Astrocyte (in vitro differentiated cells and primary cell): ENCODE results near the gene CRADD. TPM values are rescaled to one million over a fixed set of nuclear protein-coding genes. Genes with fewer than 3 reads are reported as not detected.

Experiments used
- DNase-seq: peaks from one replicate; pipeline ENCODE4 v3.0.0-alpha.2; 2010; ENCODE audit warnings: low read depth
- FAIRE-seq: peaks from 2 replicates; lab custom pipeline; 2011; peaks lifted over from hg19 to GRCh38; lab: Jason Lieb, UNC
- H2AFZ ChIP-seq: 2 replicates; pipeline ENCODE4 v1.6.0; 2012; ENCODE audit warnings: low read depth, low read length, inconsistent platforms
- H3K27ac ChIP-seq: 2 replicates; pipeline ENCODE4 v1.5.1; 2011; ENCODE audit warnings: low read depth, low read length, inconsistent platforms
- H3K27me3 ChIP-seq: 2 replicates; pipeline ENCODE4 v1.6.0; 2011; ENCODE audit warnings: low read length, inconsistent platforms; ENCODE audit not compliant: insufficient read depth
- H3K36me3 ChIP-seq: 2 replicates; pipeline ENCODE4 v1.5.1; 2011; ENCODE audit warnings: low read length, inconsistent platforms; ENCODE audit not compliant: insufficient read depth
- H3K4me1 ChIP-seq: 2 replicates; pipeline ENCODE4 v1.5.1; 2011; ENCODE audit warnings: low read length, inconsistent platforms; ENCODE audit not compliant: insufficient read depth
- H3K4me2 ChIP-seq: 2 replicates; pipeline ENCODE4 v1.6.0; 2012; ENCODE audit warnings: low read length, inconsistent platforms
- H3K4me3 ChIP-seq: 2 replicates; pipeline ENCODE4 v1.5.1; 2011; ENCODE audit warnings: low read depth, mild to moderate bottlenecking, low read length, inconsistent platforms; ENCODE audit not compliant: insufficient read depth
- H3K79me2 ChIP-seq: 2 replicates; pipeline ENCODE4 v1.6.0; 2012; ENCODE audit warnings: mild to moderate bottlenecking, low read length, inconsistent platforms; ENCODE audit not compliant: insufficient read depth
- H3K9ac ChIP-seq: 2 replicates; pipeline ENCODE4 v1.6.0; 2012; ENCODE audit warnings: mild to moderate bottlenecking, low read length, inconsistent platforms
- H3K9me3 ChIP-seq: 2 replicates; pipeline ENCODE4 v1.5.1; 2012; ENCODE audit warnings: low read depth, mild to moderate bottlenecking, low read length, inconsistent platforms; ENCODE audit not compliant: insufficient read depth
- H4K20me1 ChIP-seq: 2 replicates; pipeline ENCODE4 v1.6.0; 2012; ENCODE audit warnings: low read length, inconsistent platforms; ENCODE audit not compliant: insufficient read depth
- H3K27ac Mint-ChIP-seq: one replicate; pipeline ENCODE4 v1.8.0; 2021; ENCODE audit warnings: mild to moderate bottlenecking, mixed read lengths; ENCODE audit not compliant: unreplicated experiment
- H3K27me3 Mint-ChIP-seq: one replicate; pipeline ENCODE4 v1.8.0; 2021; ENCODE audit warnings: low read depth, mixed read lengths; ENCODE audit not compliant: unreplicated experiment
- H3K36me3 Mint-ChIP-seq: one replicate; pipeline ENCODE4 v1.8.0; 2021; ENCODE audit warnings: low read depth, mixed read lengths; ENCODE audit not compliant: unreplicated experiment
- H3K4me1 Mint-ChIP-seq: one replicate; pipeline ENCODE4 v1.8.0; 2021; ENCODE audit warnings: low read depth, mixed read lengths; ENCODE audit not compliant: unreplicated experiment
- H3K4me3 Mint-ChIP-seq: one replicate; pipeline ENCODE4 v1.8.0; 2021; ENCODE audit warnings: mild to moderate bottlenecking, moderate library complexity, mixed read lengths; ENCODE audit not compliant: unreplicated experiment
- H3K9me3 Mint-ChIP-seq: one replicate; pipeline ENCODE4 v1.8.0; 2021; ENCODE audit warnings: mild to moderate bottlenecking, mixed read lengths; ENCODE audit not compliant: unreplicated experiment
- EZH2 ChIP-seq: IDR thresholded peaks from 2 replicates; pipeline ENCODE4 v1.6.1; 2012; ENCODE audit warnings: mild to moderate bottlenecking, low read length, inconsistent platforms; ENCODE audit not compliant: insufficient read depth
- total RNA-seq: library from RNA; stranded (reverse); gene quantifications from 2 replicates; pipeline ENCODE4 v1.2.1, GENCODE V29; 2021
- TF ChIP-seq, protein P1 (sequence below): IDR thresholded peaks from 2 replicates; pipeline ENCODE4 v1.5.1; 2011; ENCODE audit warnings: low read depth, mild to moderate bottlenecking, inconsistent platforms, low read length, moderate library complexity; ENCODE audit not compliant: insufficient read depth

CRADD gene
- total RNA-seq, 1 donor from 2014 or later: 8.8 TPM

DNA sequence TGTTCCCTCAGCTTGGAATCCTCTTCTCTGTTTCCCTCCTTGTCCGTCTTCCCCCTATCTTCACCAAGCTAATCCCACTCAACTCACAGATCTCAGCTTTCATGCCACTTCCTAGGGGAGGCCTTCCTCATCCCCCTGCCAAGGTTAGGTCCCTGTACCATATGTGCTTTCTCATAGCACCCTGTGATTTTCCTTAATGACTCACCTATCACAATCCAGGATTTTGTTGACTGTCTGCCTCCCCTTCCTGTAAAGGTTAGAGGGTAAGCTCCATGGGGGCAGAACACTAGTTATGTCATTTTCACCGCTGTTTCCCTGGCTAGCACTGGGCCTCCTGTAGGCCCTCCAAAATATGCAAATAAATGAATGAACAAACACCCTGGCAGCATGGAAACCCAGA lies 57.6 kb downstream of the CRADD start:
- Histone ChIP-seq H2AFZ (no peak overlapping the region), H3K4me1 (no peaks in the 10 kb centered on the region), H3K36me3 (no peaks in the 10 kb centered on the region), H4K20me1 (no peaks in the 10 kb centered on the region), H3K79me2 (no peaks in the 10 kb centered on the region), H3K4me3 (no peak overlapping the region), H3K4me2 (no peak overlapping the region), H3K27ac (no peak overlapping the region), H3K9ac (no peak overlapping the region), H3K9me3 (no peaks in the 10 kb centered on the region), H3K27me3 (no peaks in the 10 kb centered on the region)
- H3K4me3 Mint-ChIP-seq: no peak overlapping the region
- H3K27me3 Mint-ChIP-seq: peaks cover 4% of the 10 kb centered on the region
- FAIRE-seq (no peak), DNase-seq (no peak)
- no peak overlapping the region for H3K27ac Mint-ChIP-seq
- no peaks in the 10 kb centered on the region for H3K4me1 Mint-ChIP-seq
- peaks cover 3% of the 10 kb centered on the region for H3K9me3 Mint-ChIP-seq
- H3K36me3 Mint-ChIP-seq: no peaks in the 10 kb centered on the region
- TF ChIP-seq, protein P1, sequence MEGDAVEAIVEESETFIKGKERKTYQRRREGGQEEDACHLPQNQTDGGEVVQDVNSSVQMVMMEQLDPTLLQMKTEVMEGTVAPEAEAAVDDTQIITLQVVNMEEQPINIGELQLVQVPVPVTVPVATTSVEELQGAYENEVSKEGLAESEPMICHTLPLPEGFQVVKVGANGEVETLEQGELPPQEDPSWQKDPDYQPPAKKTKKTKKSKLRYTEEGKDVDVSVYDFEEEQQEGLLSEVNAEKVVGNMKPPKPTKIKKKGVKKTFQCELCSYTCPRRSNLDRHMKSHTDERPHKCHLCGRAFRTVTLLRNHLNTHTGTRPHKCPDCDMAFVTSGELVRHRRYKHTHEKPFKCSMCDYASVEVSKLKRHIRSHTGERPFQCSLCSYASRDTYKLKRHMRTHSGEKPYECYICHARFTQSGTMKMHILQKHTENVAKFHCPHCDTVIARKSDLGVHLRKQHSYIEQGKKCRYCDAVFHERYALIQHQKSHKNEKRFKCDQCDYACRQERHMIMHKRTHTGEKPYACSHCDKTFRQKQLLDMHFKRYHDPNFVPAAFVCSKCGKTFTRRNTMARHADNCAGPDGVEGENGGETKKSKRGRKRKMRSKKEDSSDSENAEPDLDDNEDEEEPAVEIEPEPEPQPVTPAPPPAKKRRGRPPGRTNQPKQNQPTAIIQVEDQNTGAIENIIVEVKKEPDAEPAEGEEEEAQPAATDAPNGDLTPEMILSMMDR: no peak
- TF ChIP-seq EZH2: no peak

DNA sequence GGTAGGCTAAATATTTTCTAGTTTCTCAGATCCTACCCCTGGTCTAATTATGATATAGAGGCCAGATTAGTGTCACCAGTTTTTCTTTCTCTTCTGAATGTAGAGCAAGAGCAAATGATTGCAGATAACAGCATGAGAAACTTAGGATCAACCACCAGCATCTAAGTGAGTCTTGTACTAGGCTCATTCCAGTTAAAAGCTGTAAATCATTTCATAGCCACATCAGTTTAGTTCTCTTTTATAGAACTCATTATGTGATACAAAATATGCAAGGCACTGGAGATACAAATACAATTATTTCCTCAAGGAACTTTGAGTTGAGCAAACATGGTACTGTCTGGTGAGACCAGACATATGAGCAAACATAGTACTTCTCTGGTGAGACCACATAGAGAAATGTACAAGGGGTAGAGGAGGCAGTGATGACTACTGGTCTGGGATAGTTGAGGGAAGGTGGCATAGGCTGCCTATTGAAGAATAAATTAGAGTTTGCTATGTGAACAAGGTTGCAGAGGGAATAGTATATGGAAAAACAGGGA lies 59.5 kb downstream of the CRADD start:
- H3K4me1 ChIP-seq: peaks cover 5% of the 10 kb centered on the region
- no peaks in the 10 kb centered on the region for H3K9me3 ChIP-seq
- no peaks in the 10 kb centered on the region for H3K79me2 ChIP-seq
- peaks cover 4% of the 10 kb centered on the region for H3K27me3 Mint-ChIP-seq
- H3K36me3 ChIP-seq: no peaks in the 10 kb centered on the region
- DNase-seq (no peak), FAIRE-seq (no peak)
- no peak overlapping the region for H2AFZ ChIP-seq
- no peak overlapping the region for H3K9ac ChIP-seq
- no peak overlapping the region for H3K4me3 Mint-ChIP-seq
- H3K4me1 Mint-ChIP-seq: peaks cover 2% of the 10 kb centered on the region
- no peak overlapping the region for H3K27ac Mint-ChIP-seq
- no peaks in the 10 kb centered on the region for H4K20me1 ChIP-seq
- H3K9me3 Mint-ChIP-seq: peaks cover 3% of the 10 kb centered on the region
- H3K36me3 Mint-ChIP-seq: no peaks in the 10 kb centered on the region
- no peak overlapping the region for H3K4me2 ChIP-seq
- H3K4me3 ChIP-seq: no peak overlapping the region
- H3K27me3 ChIP-seq: no peaks in the 10 kb centered on the region
- no peak overlapping the region for H3K27ac ChIP-seq
- TF ChIP-seq EZH2: no peak
- TF ChIP-seq, protein P1: no peak

DNA sequence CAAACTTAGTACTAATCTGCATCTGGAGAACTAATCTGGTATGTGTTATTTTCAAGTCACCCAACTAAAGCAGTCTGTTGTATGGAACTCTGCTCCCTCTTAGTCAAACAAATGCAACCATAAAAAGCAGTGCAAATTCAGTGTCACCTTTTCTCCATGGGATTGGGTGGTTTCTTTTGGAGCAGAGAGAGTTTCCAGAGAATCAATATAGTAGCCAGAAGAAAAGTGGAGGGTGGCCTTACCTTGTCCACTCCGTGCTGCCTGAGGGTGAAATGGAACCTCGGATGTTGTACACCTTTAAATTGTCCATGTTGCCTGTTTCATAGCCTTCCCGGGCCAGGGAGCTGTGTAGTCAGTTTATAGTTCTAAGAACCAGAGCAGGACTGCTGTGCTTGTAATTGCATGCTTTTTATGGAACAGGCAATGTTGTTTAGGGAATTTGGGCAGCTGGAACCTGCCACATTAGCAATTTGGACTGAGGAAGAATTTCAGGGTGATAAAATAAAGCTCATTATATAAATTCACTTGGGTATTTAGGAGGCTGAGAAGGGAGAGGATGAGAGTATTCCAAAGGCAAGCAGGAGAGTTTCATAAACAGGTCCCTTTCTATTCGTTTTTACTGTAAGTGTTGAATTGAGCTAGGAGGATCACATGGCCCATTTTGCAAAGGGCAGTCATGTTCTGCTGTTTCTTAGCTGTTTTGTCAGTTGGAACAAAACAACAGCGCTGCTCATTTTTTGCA lies 60.5 kb downstream of the CRADD start:
- no peaks in the 10 kb centered on the region for H4K20me1 ChIP-seq
- H3K36me3 ChIP-seq: no peaks in the 10 kb centered on the region
- H3K27ac Mint-ChIP-seq: no peak overlapping the region
- no peak overlapping the region for H3K4me3 ChIP-seq
- DNase-seq (no peak), FAIRE-seq (no peak)
- H3K27me3 ChIP-seq: no peaks in the 10 kb centered on the region
- H3K36me3 Mint-ChIP-seq: no peaks in the 10 kb centered on the region
- no peak overlapping the region for H3K9ac ChIP-seq
- peaks cover 10% of the 10 kb centered on the region for H3K4me1 ChIP-seq
- no peaks in the 10 kb centered on the region for H3K79me2 ChIP-seq
- H3K4me3 Mint-ChIP-seq: no peak overlapping the region
- TF ChIP-seq EZH2: no peak
- TF ChIP-seq, protein P1: no peak
- H3K27ac ChIP-seq: no peak overlapping the region
- peaks cover 3% of the 10 kb centered on the region for H3K4me1 Mint-ChIP-seq
- H3K9me3 ChIP-seq: no peaks in the 10 kb centered on the region
- peaks cover 3% of the 10 kb centered on the region for H3K9me3 Mint-ChIP-seq
- H3K4me2 ChIP-seq: no peak overlapping the region
- peaks cover 4% of the 10 kb centered on the region for H3K27me3 Mint-ChIP-seq
- no peak overlapping the region for H2AFZ ChIP-seq
